Esophagus muscularis mucosa (tissue), 4 donors: ENCODE data around the gene CCR8. TPM values are rescaled to one million over a fixed set of nuclear protein-coding genes. Genes with fewer than 3 reads are reported as not detected.
"Not testable (repeated sequence)": the region's sequence is repeated elsewhere in the genome, so short reads cannot be mapped to it uniquely, and the experiment has no call there.

Experiments
- DNase-seq: peaks from one replicate; pipeline ENCODE4 v3.0.0-alpha.2; 2017; ENCODE audit errors: extremely low spot score
- H3K27ac ChIP-seq, 4 donors: fragments of 200-600 bp; sonication (generic); replicated peaks in 1 of 4; 1 replicate in 3 of 4; 2 replicates in 1 of 4; pipeline ENCODE4 v1.5.1; 2016 to 2019; ENCODE audit warnings: mild to moderate bottlenecking in 1 of 4
- H3K27me3 ChIP-seq, 4 donors: fragments of 200-600 bp; sonication (generic); one replicate each; pipeline versions ENCODE4 v1.5.1 to v1.6.0; 2016 to 2019
- H3K36me3 ChIP-seq, 4 donors: fragments of 200-600 bp; sonication (generic); one replicate each; pipeline ENCODE4 v1.5.1; 2016 to 2019
- H3K4me1 ChIP-seq, 4 donors: fragments of 200-600 bp; sonication (generic); one replicate each; pipeline ENCODE4 v1.5.1; 2016 to 2019
- H3K4me3 ChIP-seq, 4 donors: fragments of 200-600 bp; sonication (generic); 1 replicate in 2 of 4; 2 replicates in 2 of 4; pipeline ENCODE4 v1.5.1; 2016 to 2019; ENCODE audit warnings: mild to moderate bottlenecking in 4 of 4, moderate library complexity in 1 of 4
- H3K9me3 ChIP-seq, 4 donors: fragments of 200-600 bp; sonication (generic); 1 replicate in 3 of 4; 2 replicates in 1 of 4; pipeline ENCODE4 v1.5.1; 2016 to 2019
- EP300 ChIP-seq: sonication (generic); formaldehyde crosslinking; IDR thresholded peaks from one replicate; pipeline ENCODE4 v1.6.1; 2017; ENCODE audit warnings: antibody characterized with exemption
- POLR2A ChIP-seq: fragments of 450-650 bp; IDR thresholded peaks from one replicate; pipeline ENCODE4 v1.6.1; 2017; ENCODE audit warnings: antibody characterized with exemption, moderate library complexity, mild to moderate bottlenecking, low read depth
- POLR2AphosphoS5 ChIP-seq, 2 donors: sonication (generic); formaldehyde crosslinking; IDR thresholded peaks; one replicate each; pipeline ENCODE4 v1.6.1; 2017; ENCODE audit warnings: antibody characterized with exemption in 2 of 2
- WGBS: methylation state at CpG from one replicate; pipeline ENCODE4 v1.1.5; 2018; 5-methylcytosine and 5-hydroxymethylcytosine counted together
- intact Hi-C: fragments of 100-400 bp; cut with DNase I; formaldehyde crosslinking; loops from one replicate; pipeline ENCODE4 v1.15.1; 2023
- total RNA-seq, 4 donors: library from RNA; depleted of rRNA; stranded (reverse); fragments of >200 nt; gene quantifications; one replicate each; pipeline versions ENCODE4 v1.1.0 to v1.2.1, GENCODE V29; 2016
- TF ChIP-seq, protein P1 (sequence below), 3 experiments: fragments of 200-600 bp in 2 of 3; fragments of 450-650 bp in 1 of 3; sonication (generic) in 2 of 3; IDR thresholded peaks; one replicate each; pipeline ENCODE4 v1.5.1; 2017 to 2019; ENCODE audit warnings: antibody characterized with exemption in 3 of 3, mild to moderate bottlenecking in 2 of 3, moderate library complexity in 1 of 3

The CCR8 gene
- total RNA-seq, 4 donors from 2014 or later = not detected

DNA sequence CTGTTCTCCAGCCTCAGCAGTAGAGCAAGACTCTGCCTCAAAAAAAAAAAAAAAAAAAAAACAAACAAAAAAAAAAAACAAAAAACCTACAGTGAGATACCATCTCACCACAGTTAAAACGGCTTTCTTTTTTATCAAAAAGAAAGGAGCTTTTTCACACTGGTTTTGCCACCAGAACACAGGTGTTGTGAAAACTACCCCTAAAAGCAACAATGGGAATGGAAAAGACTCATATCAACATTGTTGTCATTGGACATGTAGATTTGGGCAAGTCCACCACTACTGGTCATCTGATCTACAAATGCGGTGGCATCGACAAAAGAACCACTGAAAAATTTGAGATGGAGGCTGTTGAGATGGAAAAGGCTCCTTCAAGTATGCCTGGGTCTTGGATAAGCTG lies 28.8 kb downstream of the CCR8 start:
- DNase-seq = no peak
- intact Hi-C loops = no loop called here
- Histone ChIP-seq H3K36me3 (no peaks in the 10 kb centered on the region), H3K27ac (no peak overlapping the region), H3K4me3 (no peak overlapping the region), H3K27me3 (no peaks in the 10 kb centered on the region), H3K4me1 (no peaks in the 10 kb centered on the region), H3K9me3 (no peaks in the 10 kb centered on the region)
- TF ChIP-seq POLR2AphosphoS5 (IDR thresholded peaks at IDR 0.05) = no peak
- TF ChIP-seq, protein P1, sequence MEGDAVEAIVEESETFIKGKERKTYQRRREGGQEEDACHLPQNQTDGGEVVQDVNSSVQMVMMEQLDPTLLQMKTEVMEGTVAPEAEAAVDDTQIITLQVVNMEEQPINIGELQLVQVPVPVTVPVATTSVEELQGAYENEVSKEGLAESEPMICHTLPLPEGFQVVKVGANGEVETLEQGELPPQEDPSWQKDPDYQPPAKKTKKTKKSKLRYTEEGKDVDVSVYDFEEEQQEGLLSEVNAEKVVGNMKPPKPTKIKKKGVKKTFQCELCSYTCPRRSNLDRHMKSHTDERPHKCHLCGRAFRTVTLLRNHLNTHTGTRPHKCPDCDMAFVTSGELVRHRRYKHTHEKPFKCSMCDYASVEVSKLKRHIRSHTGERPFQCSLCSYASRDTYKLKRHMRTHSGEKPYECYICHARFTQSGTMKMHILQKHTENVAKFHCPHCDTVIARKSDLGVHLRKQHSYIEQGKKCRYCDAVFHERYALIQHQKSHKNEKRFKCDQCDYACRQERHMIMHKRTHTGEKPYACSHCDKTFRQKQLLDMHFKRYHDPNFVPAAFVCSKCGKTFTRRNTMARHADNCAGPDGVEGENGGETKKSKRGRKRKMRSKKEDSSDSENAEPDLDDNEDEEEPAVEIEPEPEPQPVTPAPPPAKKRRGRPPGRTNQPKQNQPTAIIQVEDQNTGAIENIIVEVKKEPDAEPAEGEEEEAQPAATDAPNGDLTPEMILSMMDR (IDR thresholded peaks at IDR 0.05) = no peak
- TF ChIP-seq EP300 = no peak
- no peak for TF ChIP-seq POLR2A
- WGBS = 83% methylated on average over 3 of the region's 3 CpGs

DNA sequence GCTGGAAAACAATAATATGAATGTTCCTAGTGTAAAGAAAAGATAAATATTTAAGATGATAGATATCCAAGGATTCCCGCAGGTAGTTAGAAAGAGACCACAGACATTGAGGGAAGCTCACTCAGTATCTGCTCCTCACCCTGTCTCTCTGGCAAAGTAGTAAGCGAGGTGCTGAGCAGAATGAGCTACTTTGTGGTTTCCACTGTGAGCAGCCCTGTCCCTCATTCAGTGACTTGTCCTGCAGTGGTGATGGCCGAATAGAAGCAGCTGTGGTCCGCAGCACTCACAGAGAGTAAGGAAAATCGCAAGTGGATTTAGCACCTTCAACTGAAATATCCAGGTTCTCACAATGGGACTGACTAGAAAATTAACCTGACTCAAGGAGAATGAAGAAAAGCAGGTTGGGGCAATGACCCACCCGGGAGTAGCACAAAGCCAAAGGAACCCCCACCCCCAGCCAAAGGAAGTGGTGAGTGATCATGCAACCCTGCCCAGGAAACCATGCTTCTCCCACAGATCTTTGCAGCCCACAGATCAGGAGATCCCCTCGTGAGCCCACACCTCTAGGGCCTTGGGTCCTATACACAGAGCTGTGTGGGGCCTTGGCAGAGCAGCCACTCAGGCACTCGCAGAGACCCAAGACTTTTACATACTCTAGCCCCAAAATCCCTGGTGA lies 31.9 kb downstream of the CCR8 start:
- intact Hi-C loops = no loop called here
- Histone ChIP-seq H3K27me3 (no peaks in the 10 kb centered on the region), H3K4me1 (no peaks in the 10 kb centered on the region), H3K4me3 (no peak overlapping the region), H3K36me3 (no peaks in the 10 kb centered on the region), H3K27ac (no peak overlapping the region), H3K9me3 (no peaks in the 10 kb centered on the region)
- DNase-seq = no peak
- WGBS = 64% methylated on average over 7 of the region's 8 CpGs
- TF ChIP-seq EP300 (no peak), POLR2AphosphoS5 (IDR thresholded peaks at IDR 0.05) (no peak), POLR2A (no peak)
- TF ChIP-seq, protein P1 (IDR thresholded peaks at IDR 0.05) = no peak

DNA sequence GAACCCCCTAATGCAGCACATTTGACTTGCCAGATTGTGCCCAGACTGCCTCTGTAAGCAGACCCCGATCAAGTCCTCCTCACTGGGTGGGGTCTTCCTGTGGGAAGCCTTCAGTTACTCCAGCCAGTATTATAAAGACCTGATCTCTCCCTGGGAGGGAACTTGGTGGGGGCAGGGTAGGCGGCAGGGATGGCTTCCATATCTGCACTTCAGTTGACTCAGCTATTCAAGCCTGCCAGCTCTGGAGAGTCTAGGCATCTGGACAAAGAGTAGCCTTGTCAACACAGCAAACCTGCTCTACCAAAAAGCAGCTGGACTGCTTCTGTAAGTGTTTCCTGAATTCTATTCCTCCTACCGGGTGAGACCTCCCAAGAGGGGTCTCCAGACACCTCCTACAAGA lies 32.7 kb downstream of the CCR8 start:
- no peak for DNase-seq
- Histone ChIP-seq H3K4me1 (no peaks in the 10 kb centered on the region), H3K4me3 (no peak overlapping the region), H3K27me3 (no peaks in the 10 kb centered on the region), H3K9me3 (no peaks in the 10 kb centered on the region), H3K36me3 (no peaks in the 10 kb centered on the region), H3K27ac (no peak overlapping the region)
- no peak for TF ChIP-seq EP300
- TF ChIP-seq, protein P1 (IDR thresholded peaks at IDR 0.05) = no peak
- no peak for TF ChIP-seq POLR2AphosphoS5 (IDR thresholded peaks at IDR 0.05)
- WGBS = 50% methylated on average over 1 of the region's 3 CpGs
- intact Hi-C loops = no loop called here

DNA sequence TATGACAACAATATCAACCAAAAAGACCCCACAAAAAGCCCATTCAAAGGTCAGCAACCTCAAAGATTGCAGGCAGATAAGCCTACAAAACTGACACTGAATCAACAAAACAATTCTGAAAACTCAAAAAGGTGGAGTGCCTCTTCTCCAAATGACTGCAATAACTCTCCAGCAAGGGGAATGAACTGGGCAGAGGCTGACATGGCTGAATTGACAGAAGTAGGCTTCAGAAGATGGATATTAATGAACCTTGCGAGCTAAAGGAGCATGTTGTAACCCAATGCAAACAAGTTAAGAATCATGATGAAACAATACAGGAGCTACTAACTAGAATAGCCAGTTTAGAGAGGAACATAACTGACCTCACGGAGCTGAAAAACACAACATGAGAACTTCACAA lies 33.3 kb downstream of the CCR8 start:
- Histone ChIP-seq H3K36me3 (no peaks in the 10 kb centered on the region), H3K27me3 (no peaks in the 10 kb centered on the region), H3K4me1 (no peaks in the 10 kb centered on the region), H3K4me3 (no peak overlapping the region), H3K27ac (no peak overlapping the region), H3K9me3 (no peaks in the 10 kb centered on the region)
- TF ChIP-seq EP300 = no peak
- no peak for TF ChIP-seq POLR2A
- DNase-seq = no peak
- 78% methylated on average over 2 of the region's 2 CpGs for WGBS
- intact Hi-C loops = no loop called here

DNA sequence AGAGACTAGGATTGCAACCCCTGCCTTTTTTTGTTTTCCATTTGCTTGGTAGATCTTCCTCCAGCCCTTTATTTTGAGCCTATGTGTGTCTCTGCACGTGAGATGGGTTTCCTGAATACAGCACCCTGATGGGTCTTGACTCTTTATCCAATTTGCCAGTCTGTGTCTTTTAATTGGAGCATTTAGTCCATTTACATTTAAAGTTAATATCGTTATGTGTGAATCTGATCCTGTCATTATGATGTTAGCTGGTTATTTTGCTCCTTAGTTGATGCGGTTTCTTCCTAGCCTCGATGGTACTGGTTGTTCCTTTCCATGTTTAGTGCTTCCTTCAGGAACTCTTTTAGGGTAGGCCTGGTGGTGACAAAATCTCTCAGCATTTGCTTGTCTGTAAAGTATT lies 40.9 kb downstream of the CCR8 start:
- DNase-seq, H3K36me3 ChIP-seq, H3K27ac ChIP-seq, H3K4me1 ChIP-seq, H3K9me3 ChIP-seq, H3K27me3 ChIP-seq, H3K4me3 ChIP-seq, intact Hi-C loops: not testable (repeated sequence)
- 85% methylated on average over 4 of the region's 4 CpGs for WGBS

DNA sequence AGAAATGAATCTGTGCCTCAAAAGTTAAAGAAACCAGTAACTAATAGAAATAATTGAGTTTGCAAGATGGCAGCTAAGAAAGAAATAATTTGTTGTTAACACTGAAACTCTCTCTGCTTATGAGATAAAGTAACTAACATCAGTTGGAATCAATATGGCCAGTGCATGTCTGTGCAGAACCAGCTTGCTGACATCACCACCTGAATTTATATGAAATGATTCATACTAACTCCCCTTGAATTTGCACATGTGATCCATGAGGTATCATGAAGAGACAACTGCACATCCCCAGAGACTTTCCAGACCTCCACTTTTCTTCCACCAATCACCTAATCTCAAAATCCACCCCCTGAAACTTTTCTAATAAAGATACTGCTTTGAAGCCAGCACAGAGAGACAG lies 43.3 kb downstream of the CCR8 start:
- Histone ChIP-seq H3K9me3 (peaks cover 0 to 3% (median 0%) of the 10 kb centered on the region in 4 donors), H3K4me3 (no peak overlapping the region), H3K4me1 (no peaks in the 10 kb centered on the region), H3K27ac (no peak overlapping the region), H3K36me3 (no peaks in the 10 kb centered on the region), H3K27me3 (no peaks in the 10 kb centered on the region)
- intact Hi-C loops = no loop called here
- TF ChIP-seq POLR2A (no peak), POLR2AphosphoS5 (IDR thresholded peaks at IDR 0.05) (no peak)
- TF ChIP-seq, protein P1 (IDR thresholded peaks at IDR 0.05) = no peak
- no peak for DNase-seq
